GM19452 (cell line): ENCODE measurements around the gene PCDHGA3.
"Not testable (repeated sequence)": the region's sequence is repeated elsewhere in the genome, so short reads cannot be mapped to it uniquely, and the experiment has no call there.

Experiments used
- ATAC-seq: cut with Tn5 transposase; IDR thresholded peaks from one replicate; pipeline ENCODE4 v1.9.1; 2021; ENCODE audit not compliant: unreplicated experiment

PCDHGA3 gene

DNA sequence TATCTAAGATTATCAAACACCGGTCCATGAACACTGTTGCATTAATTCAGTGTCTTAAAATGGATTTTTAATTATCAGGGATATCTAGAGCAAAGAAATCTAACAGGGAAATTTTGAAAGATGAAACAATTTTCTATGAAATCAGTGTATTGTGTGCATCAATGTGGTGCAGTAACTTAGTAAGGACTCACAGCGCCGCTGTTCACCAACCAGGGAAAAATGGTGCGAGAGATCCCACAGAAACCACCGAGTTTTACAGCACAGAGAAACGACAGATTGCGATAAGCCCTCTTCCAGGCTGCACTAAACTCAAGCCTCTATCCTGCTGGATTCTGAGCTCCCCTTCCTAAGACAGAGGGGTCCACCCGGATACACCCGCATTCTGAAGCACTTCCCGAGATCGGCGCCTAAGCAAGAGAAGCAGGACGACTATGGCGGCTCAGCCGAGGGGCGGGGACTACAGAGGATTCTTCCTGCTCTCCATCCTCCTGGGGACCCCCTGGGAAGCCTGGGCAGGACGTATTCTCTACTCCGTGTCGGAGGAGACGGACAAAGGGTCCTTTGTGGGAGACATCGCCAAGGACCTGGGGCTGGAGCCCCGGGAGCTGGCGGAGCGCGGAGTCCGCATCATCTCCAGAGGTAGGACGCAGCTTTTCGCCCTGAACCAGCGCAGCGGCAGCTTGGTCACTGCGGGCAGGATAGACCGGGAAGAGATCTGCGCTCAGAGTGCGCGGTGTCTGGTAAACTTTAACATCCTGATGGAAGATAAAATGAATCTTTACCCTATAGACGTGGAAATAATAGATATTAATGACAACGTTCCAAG, 39.1 kb downstream of the PCDHGA3 start, which contains the start of gene PCDHGA7:
TSS of gene PCDHGA7 (plus strand) at position 274 of the 826 bp plus-strand sequence. CDS start at position 432, 158 bp downstream.
- no peak for ATAC-seq

- no peak for ATAC-seq
Observed at GRCh38 chr5:141383345-141383744, 39.7 kb downstream of the PCDHGA3 start.

GRCh38 chr5:141384471-141385267, 41.0 kb downstream of the PCDHGA3 start:
- ATAC-seq: no peak

DNA sequence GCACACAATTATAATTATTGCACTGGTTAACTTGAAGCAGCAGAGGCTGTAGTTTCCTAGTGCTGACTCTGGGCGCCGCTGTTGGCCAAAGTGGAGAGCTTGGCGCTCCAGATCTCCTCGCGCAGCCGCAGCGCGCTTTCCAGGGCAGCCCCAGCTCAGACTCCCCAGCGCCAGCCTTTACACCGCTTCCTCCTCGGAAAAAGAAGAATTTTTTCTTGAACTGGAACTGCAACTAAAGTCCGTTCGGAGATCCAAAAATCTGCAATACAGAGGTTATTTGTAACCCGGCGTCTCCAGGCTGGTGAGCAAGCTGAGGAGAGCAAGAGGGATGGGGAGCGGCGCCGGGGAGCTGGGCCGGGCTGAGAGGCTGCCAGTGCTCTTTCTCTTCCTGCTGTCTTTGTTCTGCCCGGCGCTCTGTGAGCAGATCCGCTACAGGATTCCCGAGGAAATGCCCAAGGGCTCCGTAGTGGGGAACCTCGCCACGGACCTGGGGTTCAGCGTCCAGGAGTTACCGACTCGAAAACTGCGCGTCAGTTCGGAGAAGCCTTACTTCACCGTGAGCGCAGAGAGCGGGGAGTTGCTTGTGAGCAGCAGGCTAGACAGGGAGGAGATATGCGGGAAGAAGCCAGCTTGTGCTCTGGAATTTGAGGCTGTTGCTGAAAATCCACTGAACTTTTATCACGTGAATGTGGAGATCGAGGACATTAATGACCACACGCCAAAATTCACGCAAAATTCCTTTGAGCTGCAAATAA, 44.1 kb downstream of the PCDHGA3 start, which contains the start of gene PCDHGB4:
TSS of gene PCDHGB4 (plus strand) at position 142 of the 755 bp plus-strand sequence. CDS start at position 329, 187 bp downstream.
- ATAC-seq: not testable (repeated sequence)

GRCh38 chr5:141388661-141389060, 45.0 kb downstream of the PCDHGA3 start:
- ATAC-seq: no peak

GRCh38 chr5:141389153-141390042, 45.8 kb downstream of the PCDHGA3 start:
- ATAC-seq: no peak

DNA sequence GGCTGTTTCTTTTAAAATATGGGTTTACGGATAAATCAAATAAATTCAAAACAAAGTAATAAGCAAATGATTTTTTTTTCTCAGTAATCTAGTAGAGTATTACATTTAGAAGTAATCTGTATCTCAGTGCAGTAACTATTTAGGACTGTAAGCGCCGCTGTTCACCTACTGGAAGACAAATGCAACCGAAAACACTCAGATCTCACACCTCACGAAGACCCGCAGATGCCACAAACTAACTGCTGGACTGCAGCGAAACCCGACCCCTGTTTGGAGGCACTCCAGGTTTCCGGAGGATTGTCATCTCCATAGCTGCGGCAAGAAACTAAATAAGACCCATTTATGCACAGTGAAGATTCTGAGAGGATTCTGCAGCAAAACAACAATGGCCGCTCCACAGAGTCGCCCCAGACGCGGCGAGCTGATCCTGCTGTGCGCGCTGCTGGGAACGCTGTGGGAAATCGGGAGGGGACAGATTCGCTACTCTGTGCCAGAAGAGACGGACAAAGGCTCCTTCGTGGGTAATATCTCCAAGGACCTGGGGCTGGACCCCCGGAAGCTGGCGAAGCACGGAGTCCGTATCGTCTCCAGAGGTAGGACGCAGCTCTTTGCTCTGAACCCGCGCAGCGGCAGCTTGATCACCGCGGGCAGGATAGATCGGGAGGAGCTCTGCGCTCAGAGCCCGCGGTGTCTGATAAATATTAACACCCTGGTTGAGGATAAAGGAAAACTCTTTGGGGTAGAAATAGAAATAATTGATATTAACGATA, 49.0 kb downstream of the PCDHGA3 start, which contains the start of gene PCDHGA8:
TSS of gene PCDHGA8 (plus strand) at position 205 of the 770 bp plus-strand sequence. CDS start at position 386, 181 bp downstream.
- no peak for ATAC-seq

GRCh38 chr5:141393267-141393666, 49.6 kb downstream of the PCDHGA3 start:
- no peak for ATAC-seq

DNA sequence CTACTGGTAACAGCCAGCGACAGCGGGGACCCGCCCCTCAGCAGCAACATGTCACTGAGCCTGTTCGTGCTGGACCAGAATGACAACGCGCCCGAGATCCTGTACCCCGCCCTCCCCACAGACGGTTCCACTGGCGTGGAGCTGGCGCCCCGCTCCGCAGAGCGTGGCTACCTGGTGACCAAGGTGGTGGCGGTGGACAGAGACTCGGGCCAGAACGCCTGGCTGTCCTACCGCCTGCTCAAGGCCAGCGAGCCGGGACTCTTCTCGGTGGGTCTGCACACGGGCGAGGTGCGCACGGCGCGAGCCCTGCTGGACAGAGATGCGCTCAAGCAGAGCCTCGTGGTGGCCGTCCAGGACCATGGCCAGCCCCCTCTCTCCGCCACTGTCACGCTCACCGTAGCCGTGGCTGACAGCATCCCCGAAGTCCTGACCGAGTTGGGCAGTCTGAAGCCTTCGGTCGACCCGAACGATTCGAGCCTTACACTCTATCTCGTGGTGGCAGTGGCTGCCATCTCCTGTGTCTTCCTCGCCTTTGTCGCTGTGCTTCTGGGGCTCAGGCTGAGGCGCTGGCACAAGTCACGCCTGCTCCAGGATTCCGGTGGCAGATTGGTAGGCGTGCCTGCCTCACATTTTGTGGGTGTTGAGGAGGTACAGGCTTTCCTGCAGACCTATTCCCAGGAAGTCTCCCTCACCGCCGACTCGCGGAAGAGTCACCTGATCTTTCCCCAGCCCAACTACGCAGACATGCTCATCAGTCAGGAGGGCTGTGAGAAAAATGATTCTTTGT, 51.0 kb downstream of the PCDHGA3 start:
- ATAC-seq: not testable (repeated sequence)
